ENCODE data around the gene CSNK1E. TPM values are rescaled to one million over a fixed set of nuclear protein-coding genes. Genes with fewer than 3 reads are reported as not detected.

Gene CSNK1E
- total RNA-seq, 1 experiment from 2014 or later, result 196 TPM

GRCh38 chr22:38302906-38303305 is 14.3 kb downstream of the CSNK1E start:
- no peaks in the 10 kb centered on the region for H3K27me3 ChIP-seq (replicated peaks; ENCODE audit: insufficient read depth, low read depth, low read length, poor library complexity)
- peak overlapping the region; percentile 51 for H3K27ac ChIP-seq (ENCODE audit: low read depth, low read length, poor library complexity, severe bottlenecking)
- TF ChIP-seq CTCF (conservative IDR thresholded peaks at IDR 0.05; ENCODE audit: low read depth, low read length), result no peak
- no peak for TF ChIP-seq EZH2 (IDR thresholded peaks at IDR 0.05; ENCODE audit: borderline replicate concordance, low read depth, low read length, poor library complexity, severe bottlenecking)
- DNase-seq (ENCODE audit: low spot score), result no peak
- ChIA-PET CTCF (no interaction called here), POLR2A (ENCODE audit: low non-redundant PET) (no interaction called here)
- peaks cover 29% of the 10 kb centered on the region for H3K4me1 ChIP-seq (ENCODE audit: insufficient read depth, low read length, poor library complexity, severe bottlenecking)
- no peak overlapping the region for H3K4me3 ChIP-seq (ENCODE audit: low read depth, low read length, poor library complexity, severe bottlenecking)
- peaks cover 70% of the 10 kb centered on the region for H3K36me3 ChIP-seq (ENCODE audit: insufficient read depth, low read length, poor library complexity, severe bottlenecking)
- no peaks in the 10 kb centered on the region for H3K9me3 ChIP-seq (ENCODE audit: low read depth, low read length, poor library complexity, severe bottlenecking)
- BruUV-seq (replicated peaks), result no TSS peak
- intact Hi-C loops (cut with micrococcal nuclease; ENCODE audit: unreplicated experiment), result no loop called here

DNA sequence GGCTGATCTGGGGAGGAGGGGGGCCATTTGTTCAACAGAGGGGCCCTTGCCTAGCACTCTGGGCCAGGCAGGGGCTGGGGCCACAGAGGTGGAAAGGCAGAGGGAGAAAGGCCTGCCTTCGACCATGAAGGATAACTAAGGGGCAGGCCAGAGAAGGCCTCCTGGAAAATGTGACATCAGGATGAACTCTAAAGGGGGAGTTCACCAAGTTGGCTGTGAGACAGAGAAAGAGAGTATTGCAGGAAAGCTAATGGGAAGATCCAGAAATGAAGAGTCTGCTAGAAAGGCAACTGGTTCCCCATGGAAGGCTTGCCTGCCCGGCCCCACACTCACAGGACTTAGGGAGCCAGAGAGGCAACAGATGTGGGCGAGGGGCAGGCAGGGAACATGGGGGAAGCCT is 16.3 kb downstream of the CSNK1E start:
- POLR2A ChIA-PET (ENCODE audit: low non-redundant PET), result no interaction called here
- H3K36me3 ChIP-seq (ENCODE audit: insufficient read depth, low read length, poor library complexity, severe bottlenecking), result peaks cover 82% of the 10 kb centered on the region
- H3K9me3 ChIP-seq (ENCODE audit: low read depth, low read length, poor library complexity, severe bottlenecking), result no peaks in the 10 kb centered on the region
- TF ChIP-seq CTCF (conservative IDR thresholded peaks at IDR 0.05; ENCODE audit: low read depth, low read length) (no peak), EZH2 (IDR thresholded peaks at IDR 0.05; ENCODE audit: borderline replicate concordance, low read depth, low read length, poor library complexity, severe bottlenecking) (no peak)
- no peak for DNase-seq (ENCODE audit: low spot score)
- peaks cover 18% of the 10 kb centered on the region for H3K4me1 ChIP-seq (ENCODE audit: insufficient read depth, low read length, poor library complexity, severe bottlenecking)
- H3K27me3 ChIP-seq (replicated peaks; ENCODE audit: insufficient read depth, low read depth, low read length, poor library complexity), result no peaks in the 10 kb centered on the region
- intact Hi-C loops (cut with micrococcal nuclease; ENCODE audit: unreplicated experiment), result no loop called here
- CTCF ChIA-PET, result no interaction called here
- BruUV-seq (replicated peaks), result no TSS peak
- no peak overlapping the region for H3K4me3 ChIP-seq (ENCODE audit: low read depth, low read length, poor library complexity, severe bottlenecking)
- H3K27ac ChIP-seq (ENCODE audit: low read depth, low read length, poor library complexity, severe bottlenecking), result no peak overlapping the region

DNA sequence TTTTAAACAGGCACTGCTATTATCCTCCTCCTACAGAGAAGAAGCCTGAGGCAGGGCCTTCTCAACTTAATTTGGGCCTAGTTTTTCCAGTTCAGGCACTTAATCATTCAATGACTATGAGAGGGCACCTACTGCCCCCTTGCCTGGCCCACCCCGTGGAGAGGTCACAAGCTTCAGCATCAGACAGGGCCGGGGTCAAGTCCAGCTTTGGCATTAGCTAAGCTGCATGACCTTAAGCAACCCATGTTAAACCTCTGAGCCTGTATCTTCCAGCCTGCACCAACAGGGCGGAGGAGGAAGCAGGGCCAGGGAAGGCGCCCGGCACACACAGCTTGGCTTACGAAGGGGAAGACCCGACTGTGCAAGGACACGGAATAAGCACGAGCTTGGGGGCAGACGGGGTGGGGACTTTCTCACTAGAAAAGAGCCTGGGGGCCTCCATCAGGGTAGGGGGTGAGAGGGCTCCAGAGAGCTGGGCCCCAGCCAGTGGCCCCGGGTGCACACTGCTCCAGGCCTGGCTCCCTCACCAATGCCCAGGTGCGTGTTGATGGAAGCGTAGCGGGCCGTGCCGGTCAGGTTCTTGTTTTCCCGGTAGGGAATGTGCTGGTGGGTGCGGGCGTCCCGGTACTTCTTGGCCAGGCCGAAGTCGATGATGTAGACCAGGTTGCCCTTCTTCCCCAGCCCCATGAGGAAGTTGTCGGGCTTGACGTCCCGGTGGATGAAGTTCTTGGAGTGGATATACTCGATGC is 16.9 kb downstream of the CSNK1E start:
- TF ChIP-seq EZH2 (IDR thresholded peaks at IDR 0.05; ENCODE audit: borderline replicate concordance, low read depth, low read length, poor library complexity, severe bottlenecking) (no peak), CTCF (conservative IDR thresholded peaks at IDR 0.05; ENCODE audit: low read depth, low read length) (no peak)
- H3K4me1 ChIP-seq (ENCODE audit: insufficient read depth, low read length, poor library complexity, severe bottlenecking), result peaks cover 13% of the 10 kb centered on the region
- POLR2A ChIA-PET (ENCODE audit: low non-redundant PET), result no interaction called here
- intact Hi-C loops (cut with micrococcal nuclease; ENCODE audit: unreplicated experiment), result no loop called here
- H3K27ac ChIP-seq (ENCODE audit: low read depth, low read length, poor library complexity, severe bottlenecking), result no peak overlapping the region
- H3K36me3 ChIP-seq (ENCODE audit: insufficient read depth, low read length, poor library complexity, severe bottlenecking), result peaks cover 88% of the 10 kb centered on the region
- no TSS peak for BruUV-seq (replicated peaks)
- DNase-seq (ENCODE audit: low spot score), result no peak
- H3K27me3 ChIP-seq (replicated peaks; ENCODE audit: insufficient read depth, low read depth, low read length, poor library complexity), result no peaks in the 10 kb centered on the region
- H3K9me3 ChIP-seq (ENCODE audit: low read depth, low read length, poor library complexity, severe bottlenecking), result no peaks in the 10 kb centered on the region
- CTCF ChIA-PET, result no interaction called here
- H3K4me3 ChIP-seq (ENCODE audit: low read depth, low read length, poor library complexity, severe bottlenecking), result no peak overlapping the region
